HEK293 (cell line): ENCODE measurements around the gene EID3.

Source experiments
- CTCF ChIA-PET: fragments of 350-600 bp; formaldehyde crosslinking; extraction: SDS; loops from one replicate; lab custom pipeline; 2021; ENCODE audit warnings: antibody characterized with exemption; lab: Yijun Ruan, JAX
- POLR2A ChIA-PET: fragments of 300-600 bp; formaldehyde crosslinking; extraction: SDS; loops from one replicate; lab custom pipeline; 2020; ENCODE audit warnings: antibody characterized with exemption, inconsistent platforms; lab: Yijun Ruan, JAX
- H3K27ac ChIP-seq: fragments of 200-500 bp; sonication (Bioruptor generic); 2 replicates; pipeline ENCODE4 v1.5.1; 2014; ENCODE audit warnings: low read depth, low read length, control low read depth, inconsistent platforms; ENCODE audit errors: extremely low read depth
- H3K36me3 ChIP-seq, 2 experiments: fragments of 200-500 bp in 1 of 2; sonication (Bioruptor generic) in 1 of 2; 1 replicate in 1 of 2; 2 replicates in 1 of 2; pipeline ENCODE4 v1.5.1; 2014 to 2017; ENCODE audit warnings: inconsistent platforms in 2 of 2, low read length in 2 of 2; ENCODE audit not compliant: control insufficient read depth in 2 of 2, insufficient read depth in 1 of 2
- H3K4me1 ChIP-seq: fragments of 200-500 bp; sonication (Bioruptor generic); 2 replicates; pipeline ENCODE4 v1.5.1; 2014; ENCODE audit warnings: mild to moderate bottlenecking, low read length, inconsistent platforms; ENCODE audit not compliant: control insufficient read depth, insufficient read depth
- H3K4me3 ChIP-seq: 2 replicates; pipeline ENCODE4 v1.5.1; 2011; ENCODE audit warnings: low read depth, mild to moderate bottlenecking, control low read depth, low read length, moderate library complexity
- H3K9me3 ChIP-seq: fragments of 200-500 bp; sonication (Bioruptor generic); 2 replicates; pipeline ENCODE4 v1.5.1; 2014; ENCODE audit warnings: low read depth, low read length, inconsistent platforms; ENCODE audit not compliant: control insufficient read depth, insufficient read depth
- AEBP2 ChIP-seq: fragments of 450-650 bp; formaldehyde crosslinking; IDR thresholded peaks from 2 replicates; pipeline ENCODE4 v1.5.1; 2016; ENCODE audit warnings: missing biosample characterization, missing genetic modification characterization, borderline replicate concordance
- BCL11B ChIP-seq: fragments of 450-650 bp; formaldehyde crosslinking; IDR thresholded peaks from 2 replicates; pipeline ENCODE4 v1.5.1; 2016; ENCODE audit warnings: low read depth, missing biosample characterization, missing genetic modification characterization
- ZBTB11 ChIP-seq: fragments of 450-650 bp; formaldehyde crosslinking; conservative IDR thresholded peaks from 2 replicates; pipeline ENCODE4 v1.5.1; 2016; ENCODE audit warnings: low read depth, missing biosample characterization, missing genetic modification characterization
- ZBTB21 ChIP-seq: fragments of 450-650 bp; formaldehyde crosslinking; IDR thresholded peaks from 2 replicates; pipeline ENCODE4 v1.5.1; 2017; ENCODE audit warnings: missing biosample characterization, missing genetic modification characterization
- ZBTB44 ChIP-seq: fragments of 450-650 bp; IDR thresholded peaks from 2 replicates; pipeline ENCODE4 v1.5.1; 2018; ENCODE audit warnings: missing biosample characterization, mild to moderate bottlenecking, missing genetic modification characterization
- ZNF169 ChIP-seq: fragments of 450-650 bp; formaldehyde crosslinking; IDR thresholded peaks from 2 replicates; pipeline ENCODE4 v1.5.1; 2016; ENCODE audit warnings: missing biosample characterization, missing genetic modification characterization
- ZNF174 ChIP-seq: fragments of 450-650 bp; formaldehyde crosslinking; IDR thresholded peaks from 2 replicates; pipeline ENCODE4 v1.5.0; 2017; ENCODE audit warnings: missing biosample characterization, mild to moderate bottlenecking, missing genetic modification characterization
- ZNF561 ChIP-seq: fragments of 450-650 bp; IDR thresholded peaks from 2 replicates; pipeline ENCODE4 v1.5.1; 2018; ENCODE audit warnings: missing biosample characterization, missing genetic modification characterization, borderline replicate concordance
- ZNF707 ChIP-seq: fragments of 450-650 bp; formaldehyde crosslinking; IDR thresholded peaks from 2 replicates; pipeline ENCODE4 v1.5.1; 2016; ENCODE audit warnings: missing biosample characterization, missing genetic modification characterization
- ZNF777 ChIP-seq: fragments of 450-650 bp; formaldehyde crosslinking; IDR thresholded peaks from 2 replicates; pipeline ENCODE4 v1.5.1; 2017; ENCODE audit warnings: missing biosample characterization, missing genetic modification characterization, borderline replicate concordance
- TF ChIP-seq, protein P1 (sequence below): fragments of 450-650 bp; formaldehyde crosslinking; IDR thresholded peaks from 2 replicates; pipeline ENCODE4 v1.5.1; 2016; ENCODE audit warnings: missing biosample characterization, missing genetic modification characterization

The EID3 gene

DNA sequence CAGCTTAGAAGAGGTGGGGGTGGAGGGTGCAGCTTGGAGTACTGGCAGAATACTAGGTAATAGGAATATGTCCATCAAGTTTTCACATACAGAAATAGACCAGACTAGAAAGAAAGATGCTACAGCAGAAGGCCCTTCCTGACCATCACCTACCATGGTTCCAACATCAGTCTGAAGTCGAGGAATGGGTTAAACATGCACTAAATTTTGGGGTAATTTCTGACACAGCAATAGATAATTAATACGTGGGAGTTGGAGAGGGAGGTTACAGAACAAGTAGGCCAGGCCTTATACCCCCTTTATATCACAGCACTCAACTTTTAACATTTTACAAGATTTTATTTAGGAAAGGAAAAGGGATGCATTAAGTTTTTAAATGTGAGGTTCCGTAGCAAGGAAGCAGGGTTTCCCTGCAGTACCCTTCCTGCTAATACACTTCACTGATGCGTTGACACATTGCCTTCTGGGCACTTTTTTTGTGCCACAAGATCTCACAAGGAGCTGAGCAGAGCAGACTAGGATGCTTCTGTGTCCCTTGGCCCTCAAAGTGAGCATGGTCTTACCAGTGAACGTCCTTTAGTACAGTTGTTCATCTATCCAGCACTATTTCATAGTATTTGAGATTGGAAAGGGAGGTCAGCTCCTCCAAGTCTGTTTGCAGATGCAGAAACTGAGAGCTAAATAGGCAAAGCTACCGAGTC, 50.8 kb downstream of the EID3 start:
- no peak for TF ChIP-seq ZNF707 (tag by site-specific recombination)
- no peak for TF ChIP-seq BCL11B (tag by site-specific recombination)
- TF ChIP-seq ZBTB11, result no peak
- TF ChIP-seq ZBTB21 (tag by site-specific recombination), result no peak
- no peak for TF ChIP-seq AEBP2 (tag by site-specific recombination)
- no peak for TF ChIP-seq ZNF174
- TF ChIP-seq, protein P1, sequence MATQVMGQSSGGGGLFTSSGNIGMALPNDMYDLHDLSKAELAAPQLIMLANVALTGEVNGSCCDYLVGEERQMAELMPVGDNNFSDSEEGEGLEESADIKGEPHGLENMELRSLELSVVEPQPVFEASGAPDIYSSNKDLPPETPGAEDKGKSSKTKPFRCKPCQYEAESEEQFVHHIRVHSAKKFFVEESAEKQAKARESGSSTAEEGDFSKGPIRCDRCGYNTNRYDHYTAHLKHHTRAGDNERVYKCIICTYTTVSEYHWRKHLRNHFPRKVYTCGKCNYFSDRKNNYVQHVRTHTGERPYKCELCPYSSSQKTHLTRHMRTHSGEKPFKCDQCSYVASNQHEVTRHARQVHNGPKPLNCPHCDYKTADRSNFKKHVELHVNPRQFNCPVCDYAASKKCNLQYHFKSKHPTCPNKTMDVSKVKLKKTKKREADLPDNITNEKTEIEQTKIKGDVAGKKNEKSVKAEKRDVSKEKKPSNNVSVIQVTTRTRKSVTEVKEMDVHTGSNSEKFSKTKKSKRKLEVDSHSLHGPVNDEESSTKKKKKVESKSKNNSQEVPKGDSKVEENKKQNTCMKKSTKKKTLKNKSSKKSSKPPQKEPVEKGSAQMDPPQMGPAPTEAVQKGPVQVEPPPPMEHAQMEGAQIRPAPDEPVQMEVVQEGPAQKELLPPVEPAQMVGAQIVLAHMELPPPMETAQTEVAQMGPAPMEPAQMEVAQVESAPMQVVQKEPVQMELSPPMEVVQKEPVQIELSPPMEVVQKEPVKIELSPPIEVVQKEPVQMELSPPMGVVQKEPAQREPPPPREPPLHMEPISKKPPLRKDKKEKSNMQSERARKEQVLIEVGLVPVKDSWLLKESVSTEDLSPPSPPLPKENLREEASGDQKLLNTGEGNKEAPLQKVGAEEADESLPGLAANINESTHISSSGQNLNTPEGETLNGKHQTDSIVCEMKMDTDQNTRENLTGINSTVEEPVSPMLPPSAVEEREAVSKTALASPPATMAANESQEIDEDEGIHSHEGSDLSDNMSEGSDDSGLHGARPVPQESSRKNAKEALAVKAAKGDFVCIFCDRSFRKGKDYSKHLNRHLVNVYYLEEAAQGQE (tag by site-specific recombination), result no peak
- TF ChIP-seq ZNF777 (tag by site-specific recombination), result no peak
- TF ChIP-seq ZNF169, result no peak
- TF ChIP-seq ZNF561 (tag by site-specific recombination), result no peak
- TF ChIP-seq ZBTB44, result no peak
- ChIA-PET CTCF (interaction anchor here (0.8 to 1.1 kb wide), 2 partner anchors 154 to 177 kb away, joined by 3 read pairs; no protein-coding TSS in a partner anchor), POLR2A (no interaction called here)
- Histone ChIP-seq H3K4me1 (no peaks in the 10 kb centered on the region), H3K27ac (no peak overlapping the region), H3K9me3 (no peaks in the 10 kb centered on the region), H3K4me3 (no peak overlapping the region), H3K36me3 (peaks cover 4 to 46% of the 10 kb centered on the region in 2 experiments; a peak in 2 of 3 replicates)
